MM.1S (cell line): ENCODE data around the gene C16orf87.

Source experiments
- EZH2 ChIP-seq: fragments of 300-600 bp; sonication (generic); optimal IDR thresholded peaks from 2 replicates; pipeline ENCODE3; 2017; ENCODE audit warnings: low read depth, mild to moderate bottlenecking, antibody characterized with exemption, low read length, mixed read lengths
- EZH2phosphoT487 ChIP-seq: fragments of 300-600 bp; sonication (generic); IDR thresholded peaks from 2 replicates; pipeline ENCODE4 v1.6.1; 2018; ENCODE audit warnings: antibody characterized with exemption, low read length
- TF ChIP-seq, protein P1 (sequence below): fragments of 300-600 bp; sonication (generic); IDR thresholded peaks from 2 replicates; pipeline ENCODE4 v1.5.1; 2016; ENCODE audit warnings: antibody characterized with exemption, low read length, mixed read lengths

DNA sequence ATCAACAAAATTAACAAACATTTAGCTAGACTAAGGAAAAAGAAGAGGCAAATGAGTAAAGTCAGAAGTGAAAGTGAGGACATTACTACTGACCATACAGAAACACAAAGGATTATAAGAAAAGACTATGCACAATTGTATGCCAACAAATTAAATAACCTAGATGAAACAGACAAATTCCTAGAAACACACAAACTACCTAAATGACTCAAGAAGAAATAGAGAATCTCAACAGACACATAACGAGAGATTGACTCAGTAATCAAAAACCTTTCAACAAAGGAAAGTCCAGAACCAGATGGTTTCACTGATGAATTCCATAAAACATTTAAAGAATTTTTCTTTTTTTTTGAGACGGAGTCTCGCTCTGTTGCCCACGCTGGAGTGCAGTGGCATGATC lies 47.2 kb downstream of the C16orf87 start:
- TF ChIP-seq, protein P1, sequence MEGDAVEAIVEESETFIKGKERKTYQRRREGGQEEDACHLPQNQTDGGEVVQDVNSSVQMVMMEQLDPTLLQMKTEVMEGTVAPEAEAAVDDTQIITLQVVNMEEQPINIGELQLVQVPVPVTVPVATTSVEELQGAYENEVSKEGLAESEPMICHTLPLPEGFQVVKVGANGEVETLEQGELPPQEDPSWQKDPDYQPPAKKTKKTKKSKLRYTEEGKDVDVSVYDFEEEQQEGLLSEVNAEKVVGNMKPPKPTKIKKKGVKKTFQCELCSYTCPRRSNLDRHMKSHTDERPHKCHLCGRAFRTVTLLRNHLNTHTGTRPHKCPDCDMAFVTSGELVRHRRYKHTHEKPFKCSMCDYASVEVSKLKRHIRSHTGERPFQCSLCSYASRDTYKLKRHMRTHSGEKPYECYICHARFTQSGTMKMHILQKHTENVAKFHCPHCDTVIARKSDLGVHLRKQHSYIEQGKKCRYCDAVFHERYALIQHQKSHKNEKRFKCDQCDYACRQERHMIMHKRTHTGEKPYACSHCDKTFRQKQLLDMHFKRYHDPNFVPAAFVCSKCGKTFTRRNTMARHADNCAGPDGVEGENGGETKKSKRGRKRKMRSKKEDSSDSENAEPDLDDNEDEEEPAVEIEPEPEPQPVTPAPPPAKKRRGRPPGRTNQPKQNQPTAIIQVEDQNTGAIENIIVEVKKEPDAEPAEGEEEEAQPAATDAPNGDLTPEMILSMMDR: no peak
- TF ChIP-seq EZH2 (no peak), EZH2phosphoT487 (no peak)
